ENCODE data around the gene SYNRG. TPM values are rescaled to one million over a fixed set of nuclear protein-coding genes. Genes with fewer than 3 reads are reported as not detected.
"Not testable (repeated sequence)": the region's sequence is repeated elsewhere in the genome, so short reads cannot be mapped to it uniquely, and the experiment has no call there.

SYNRG gene
- total and polyA plus RNA-seq, 2 donors from 2014 or later: 8.6 to 47.0 TPM

DNA sequence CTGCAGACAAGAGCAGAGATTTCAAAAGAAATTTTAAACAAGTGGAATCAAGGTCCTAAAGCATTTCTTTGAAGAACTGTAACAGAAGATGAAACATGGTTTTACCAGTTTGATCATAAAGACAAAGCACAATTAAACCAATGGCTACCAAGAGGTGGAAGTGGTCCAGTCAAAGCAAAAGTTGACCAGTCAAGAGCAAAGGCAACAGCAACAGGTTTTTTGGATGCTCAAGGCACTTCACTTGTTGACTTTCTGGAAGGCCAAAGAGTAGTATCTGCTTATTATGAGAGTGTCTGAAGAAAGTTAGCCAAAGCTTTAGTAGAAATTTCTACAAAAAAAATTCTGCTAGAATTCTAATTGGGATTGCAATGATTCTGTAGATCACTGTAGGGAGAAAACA, 28.7 kb upstream of the SYNRG start:
- TF ChIP-seq, protein P1, sequence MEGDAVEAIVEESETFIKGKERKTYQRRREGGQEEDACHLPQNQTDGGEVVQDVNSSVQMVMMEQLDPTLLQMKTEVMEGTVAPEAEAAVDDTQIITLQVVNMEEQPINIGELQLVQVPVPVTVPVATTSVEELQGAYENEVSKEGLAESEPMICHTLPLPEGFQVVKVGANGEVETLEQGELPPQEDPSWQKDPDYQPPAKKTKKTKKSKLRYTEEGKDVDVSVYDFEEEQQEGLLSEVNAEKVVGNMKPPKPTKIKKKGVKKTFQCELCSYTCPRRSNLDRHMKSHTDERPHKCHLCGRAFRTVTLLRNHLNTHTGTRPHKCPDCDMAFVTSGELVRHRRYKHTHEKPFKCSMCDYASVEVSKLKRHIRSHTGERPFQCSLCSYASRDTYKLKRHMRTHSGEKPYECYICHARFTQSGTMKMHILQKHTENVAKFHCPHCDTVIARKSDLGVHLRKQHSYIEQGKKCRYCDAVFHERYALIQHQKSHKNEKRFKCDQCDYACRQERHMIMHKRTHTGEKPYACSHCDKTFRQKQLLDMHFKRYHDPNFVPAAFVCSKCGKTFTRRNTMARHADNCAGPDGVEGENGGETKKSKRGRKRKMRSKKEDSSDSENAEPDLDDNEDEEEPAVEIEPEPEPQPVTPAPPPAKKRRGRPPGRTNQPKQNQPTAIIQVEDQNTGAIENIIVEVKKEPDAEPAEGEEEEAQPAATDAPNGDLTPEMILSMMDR (IDR thresholded peaks at IDR 0.05; ENCODE audit: borderline replicate concordance, extremely low read depth, insufficient read depth): no peak
- intact Hi-C loops (cut with DNase I): no loop called here
- DNase-seq (no peak), FAIRE-seq (no peak)
- Histone ChIP-seq H3K9me3 (ENCODE audit: control insufficient read depth in 2 of 3, insufficient read depth in 1 of 3, low read length in 3 of 3) (no peaks in the 10 kb centered on the region), H3K9ac (ENCODE audit: low read length in 3 of 3) (no peak overlapping the region), H3K4me1 (ENCODE audit: control insufficient read depth in 2 of 3, insufficient read depth in 2 of 3, low read depth in 1 of 3, low read length in 3 of 3) (peaks cover 4 to 8% (median 4%) of the 10 kb centered on the region in 3 donors), H3K27me3 (ENCODE audit: control insufficient read depth, insufficient read depth, low read length) (no peaks in the 10 kb centered on the region), H3K4me3 (ENCODE audit: low read length in 3 of 3) (no peak overlapping the region), H3K27ac (ENCODE audit: low read depth in 2 of 2, low read length in 2 of 2) (no peak overlapping the region), H3K36me3 (ENCODE audit: control insufficient read depth in 2 of 3, insufficient read depth in 3 of 3, low read length in 3 of 3) (peaks cover 5 to 13% (median 6%) of the 10 kb centered on the region in 3 donors)

DNA sequence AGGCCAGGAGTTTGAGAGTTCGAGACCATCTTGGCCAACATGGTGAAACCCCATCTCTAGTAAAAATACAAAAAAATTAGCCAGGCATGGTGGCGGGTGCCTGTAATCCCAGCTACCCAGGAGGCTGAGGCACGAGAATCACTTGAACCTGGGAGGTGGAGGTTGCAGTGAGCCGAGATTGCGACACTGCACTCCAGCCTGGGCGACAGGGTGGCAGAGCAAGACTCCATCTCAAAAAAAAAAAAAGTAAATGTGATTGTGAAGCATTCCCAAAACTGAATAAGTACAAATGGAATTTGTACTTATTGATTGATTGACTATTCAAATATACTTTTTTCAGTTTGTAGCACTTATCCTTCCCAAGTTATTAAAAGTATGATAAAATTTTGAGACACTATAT, 7.2 kb upstream of the SYNRG start:
- not testable (repeated sequence) for H3K9me3 ChIP-seq (ENCODE audit: control insufficient read depth in 2 of 3, insufficient read depth in 1 of 3, low read length in 3 of 3); H3K27me3 ChIP-seq (ENCODE audit: control insufficient read depth, insufficient read depth, low read length)

DNA sequence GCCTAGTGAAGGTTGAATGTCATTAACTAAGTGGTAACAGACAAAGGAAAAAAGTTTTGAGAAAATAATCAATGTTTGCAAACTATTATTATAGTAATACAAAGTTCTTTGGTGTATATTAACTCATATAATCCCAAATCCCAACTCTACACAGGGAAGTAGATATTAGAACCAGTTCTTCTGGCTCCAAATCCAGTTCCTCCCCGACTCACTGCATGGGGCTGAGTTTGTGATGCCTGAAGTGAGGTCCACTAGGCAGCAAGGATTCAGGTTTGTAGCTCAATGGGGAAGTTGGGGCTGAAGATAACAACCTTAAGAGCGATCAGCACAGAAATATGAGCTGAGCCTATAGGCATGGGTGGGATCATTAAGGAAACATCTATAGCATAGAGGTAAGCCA, 5.6 kb upstream of the SYNRG start:
- intact Hi-C loops (cut with DNase I): no loop called here
- Histone ChIP-seq H3K4me1 (ENCODE audit: control insufficient read depth in 2 of 3, insufficient read depth in 2 of 3, low read depth in 1 of 3, low read length in 3 of 3) (no peaks in the 10 kb centered on the region), H3K27me3 (ENCODE audit: control insufficient read depth, insufficient read depth, low read length) (no peaks in the 10 kb centered on the region), H3K36me3 (ENCODE audit: control insufficient read depth in 2 of 3, insufficient read depth in 3 of 3, low read length in 3 of 3) (peaks cover 3 to 24% (median 13%) of the 10 kb centered on the region in 3 donors), H3K4me3 (ENCODE audit: low read length in 3 of 3) (no peak overlapping the region), H3K27ac (ENCODE audit: low read depth in 2 of 2, low read length in 2 of 2) (no peak overlapping the region), H3K9ac (ENCODE audit: low read length in 3 of 3) (no peak overlapping the region), H3K9me3 (ENCODE audit: control insufficient read depth in 2 of 3, insufficient read depth in 1 of 3, low read length in 3 of 3) (no peaks in the 10 kb centered on the region)
- TF ChIP-seq, protein P1 (IDR thresholded peaks at IDR 0.05; ENCODE audit: borderline replicate concordance, extremely low read depth, insufficient read depth): no peak
- no peak for DNase-seq
- no peak for FAIRE-seq

More for the DNA sequence above, 7.2 kb upstream of the SYNRG start:
- H3K4me1 ChIP-seq (ENCODE audit: control insufficient read depth in 2 of 3, insufficient read depth in 2 of 3, low read depth in 1 of 3, low read length in 3 of 3); DNase-seq; H3K4me3 ChIP-seq (ENCODE audit: low read length in 3 of 3); intact Hi-C loops (cut with DNase I); FAIRE-seq; H3K27ac ChIP-seq (ENCODE audit: low read depth in 2 of 2, low read length in 2 of 2); H3K9ac ChIP-seq (ENCODE audit: low read length in 3 of 3): not testable (repeated sequence)
- peaks cover 3 to 35% (median 18%) of the 10 kb centered on the region in 3 donors for H3K36me3 ChIP-seq (ENCODE audit: control insufficient read depth in 2 of 3, insufficient read depth in 3 of 3, low read length in 3 of 3)

DNA sequence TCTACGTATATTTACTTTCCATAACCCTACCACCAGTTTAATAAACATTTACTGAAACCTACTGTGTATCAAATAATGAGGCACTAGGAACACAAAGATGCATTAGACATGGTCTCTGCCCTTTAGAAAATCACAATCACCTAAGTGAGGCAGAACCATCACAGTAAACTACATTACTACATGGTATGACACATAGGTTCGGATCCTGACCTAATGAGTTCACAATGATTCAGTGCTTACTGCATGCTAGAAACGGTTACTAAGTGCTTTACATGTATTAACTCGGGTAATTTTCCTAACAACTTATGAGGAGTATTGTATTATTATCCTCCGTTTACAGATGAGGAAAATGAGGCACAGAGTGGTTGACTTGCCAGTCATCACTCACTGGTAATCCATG, 5.2 kb upstream of the SYNRG start:
- H3K27me3 ChIP-seq (ENCODE audit: control insufficient read depth, insufficient read depth, low read length): no peaks in the 10 kb centered on the region
- H3K9me3 ChIP-seq (ENCODE audit: control insufficient read depth in 2 of 3, insufficient read depth in 1 of 3, low read length in 3 of 3): no peaks in the 10 kb centered on the region
- H3K4me3 ChIP-seq (ENCODE audit: low read length in 3 of 3): no peak overlapping the region
- FAIRE-seq (no peak), DNase-seq (no peak)
- no peak overlapping the region for H3K9ac ChIP-seq (ENCODE audit: low read length in 3 of 3)
- TF ChIP-seq, protein P1 (IDR thresholded peaks at IDR 0.05; ENCODE audit: borderline replicate concordance, extremely low read depth, insufficient read depth): no peak
- H3K27ac ChIP-seq (ENCODE audit: low read depth in 2 of 2, low read length in 2 of 2): no peak overlapping the region
- intact Hi-C loops (cut with DNase I): no loop called here
- H3K36me3 ChIP-seq (ENCODE audit: control insufficient read depth in 2 of 3, insufficient read depth in 3 of 3, low read length in 3 of 3): peaks cover 3 to 20% (median 9%) of the 10 kb centered on the region in 3 donors
- H3K4me1 ChIP-seq (ENCODE audit: control insufficient read depth in 2 of 3, insufficient read depth in 2 of 3, low read depth in 1 of 3, low read length in 3 of 3): no peaks in the 10 kb centered on the region

All from kidney (tissue), 14 donors.